Endothelial cell of umbilical vein (primary cell): ENCODE measurements around the gene NEK2.

Experiments
- POLR2A ChIP-seq: IDR thresholded peaks from 2 replicates; pipeline ENCODE4 v1.6.1; 2012; ENCODE audit warnings: low read depth, mild to moderate bottlenecking, control low read depth, low read length
- TF ChIP-seq, protein P1 (sequence below), 2 donors: IDR thresholded peaks; 1 replicate in 1 of 2; 2 replicates in 1 of 2; pipeline ENCODE4 v1.5.1; 2011; ENCODE audit warnings: low read length in 2 of 2, mild to moderate bottlenecking in 2 of 2, moderate library complexity in 2 of 2, control low read depth in 1 of 2, inconsistent platforms in 1 of 2, low read depth in 1 of 2; ENCODE audit not compliant: insufficient read depth in 1 of 2; ENCODE audit errors: extremely low read depth in 1 of 2

DNA sequence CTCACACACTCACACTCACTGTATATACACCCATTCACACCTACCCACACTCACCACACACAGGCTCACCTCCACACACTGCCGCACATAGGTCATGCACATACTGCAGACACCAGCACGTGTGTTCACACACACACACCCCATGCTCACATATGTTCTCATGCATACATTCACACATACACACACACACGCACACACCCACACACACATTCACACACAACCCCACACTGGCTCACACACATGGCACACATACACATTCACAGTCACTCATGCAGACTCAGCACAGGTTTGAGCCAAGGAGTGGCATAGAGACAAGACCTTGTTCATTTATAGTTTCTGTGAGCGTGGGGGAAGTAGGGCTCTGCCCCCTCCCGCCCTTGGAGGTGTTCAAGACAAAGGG lies 55.3 kb downstream of the NEK2 start:
- TF ChIP-seq, protein P1, sequence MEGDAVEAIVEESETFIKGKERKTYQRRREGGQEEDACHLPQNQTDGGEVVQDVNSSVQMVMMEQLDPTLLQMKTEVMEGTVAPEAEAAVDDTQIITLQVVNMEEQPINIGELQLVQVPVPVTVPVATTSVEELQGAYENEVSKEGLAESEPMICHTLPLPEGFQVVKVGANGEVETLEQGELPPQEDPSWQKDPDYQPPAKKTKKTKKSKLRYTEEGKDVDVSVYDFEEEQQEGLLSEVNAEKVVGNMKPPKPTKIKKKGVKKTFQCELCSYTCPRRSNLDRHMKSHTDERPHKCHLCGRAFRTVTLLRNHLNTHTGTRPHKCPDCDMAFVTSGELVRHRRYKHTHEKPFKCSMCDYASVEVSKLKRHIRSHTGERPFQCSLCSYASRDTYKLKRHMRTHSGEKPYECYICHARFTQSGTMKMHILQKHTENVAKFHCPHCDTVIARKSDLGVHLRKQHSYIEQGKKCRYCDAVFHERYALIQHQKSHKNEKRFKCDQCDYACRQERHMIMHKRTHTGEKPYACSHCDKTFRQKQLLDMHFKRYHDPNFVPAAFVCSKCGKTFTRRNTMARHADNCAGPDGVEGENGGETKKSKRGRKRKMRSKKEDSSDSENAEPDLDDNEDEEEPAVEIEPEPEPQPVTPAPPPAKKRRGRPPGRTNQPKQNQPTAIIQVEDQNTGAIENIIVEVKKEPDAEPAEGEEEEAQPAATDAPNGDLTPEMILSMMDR (IDR thresholded peaks at IDR 0.05; ENCODE audit: extremely low read depth in 1 of 2, insufficient read depth in 1 of 2, low read depth in 1 of 2, low read length in 2 of 2), result no peak
- TF ChIP-seq POLR2A, result no peak
